Measurements from ENCODE around the gene SLC52A3.
A peak's percentile ranks its signal among the peaks of the same experiment; 100 is the strongest.

- no peak for TF ChIP-seq EZH2 (IDR thresholded peaks at IDR 0.05; ENCODE audit: borderline replicate concordance, low read depth, low read length)
- 0 out of 2 replicates have a peak, but pooled peaks have one; percentile 20 for TF ChIP-seq ZNF263 (CRISPR knock-in tag; IDR thresholded peaks at IDR 0.05; ENCODE audit: borderline replicate concordance)
- TF ChIP-seq CTCF (IDR thresholded peaks at IDR 0.05 in 2 of 3, conservative IDR thresholded peaks at IDR 0.05 in 1 of 3; ENCODE audit: insufficient read depth in 2 of 3, low read depth in 1 of 3, low read length in 3 of 3): peak; percentile 85 to 91 (median 85)
- TF ChIP-seq ARHGAP35 (IDR thresholded peaks at IDR 0.05; ENCODE audit: partially characterized antibody): no peak
- TF ChIP-seq ZNF398 (CRISPR knock-in tag; IDR thresholded peaks at IDR 0.05): no peak
- TF ChIP-seq POLR2A (conservative IDR thresholded peaks at IDR 0.05): no peak
- no peak for TF ChIP-seq ZFP1 (CRISPR knock-in tag; IDR thresholded peaks at IDR 0.05)
- TF ChIP-seq HDAC8 (tag; IDR thresholded peaks at IDR 0.05): no peak
- TF ChIP-seq YY1 (IDR thresholded peaks at IDR 0.05; ENCODE audit: borderline replicate concordance in 1 of 3, control insufficient read depth in 1 of 3, extremely low read depth in 1 of 3, insufficient read depth in 3 of 3, insufficient read length in 1 of 3, insufficient replicate concordance in 2 of 3, low read depth in 1 of 3, low read length in 2 of 3): peak in 2 of 3 experiments; percentile 8 to 23
- peak; percentile 95 for TF ChIP-seq SP1 (CRISPR knock-in tag; IDR thresholded peaks at IDR 0.05)
- TF ChIP-seq KLF6 (CRISPR knock-in tag; IDR thresholded peaks at IDR 0.05; ENCODE audit: borderline replicate concordance): no peak
- no peak for TF ChIP-seq ZC3H4 (CRISPR knock-in tag; IDR thresholded peaks at IDR 0.05; ENCODE audit: borderline replicate concordance)
- TF ChIP-seq ZNF449 (CRISPR knock-in tag; IDR thresholded peaks at IDR 0.05): no peak
- no peak for TF ChIP-seq TBP (optimal IDR thresholded peaks at IDR 0.05; ENCODE audit: low read depth, low read length)
Observed at GRCh38 chr20:760751-761417, 7.4 kb downstream of the SLC52A3 start.

Data from K562 (cell line).